Mesenchymal stem cell (in vitro differentiated cells and primary cell): ENCODE results near the gene TAS1R2.
"Not testable (repeated sequence)": the region's sequence is repeated elsewhere in the genome, so short reads cannot be mapped to it uniquely, and the experiment has no call there.

Experiments used
- DNase-seq: peaks from one replicate; pipeline ENCODE4 v3.0.0-alpha.2; 2013
- H2AFZ ChIP-seq: one replicate; pipeline ENCODE4 v1.6.1; 2013; ENCODE audit warnings: low read depth, mild to moderate bottlenecking, control low read depth, inconsistent platforms, low read length, moderate library complexity
- H2AK5ac ChIP-seq: 2 replicates; pipeline ENCODE4 v1.6.1; 2013; ENCODE audit warnings: low read length, moderate library complexity, mild to moderate bottlenecking, inconsistent platforms; ENCODE audit not compliant: severe bottlenecking
- H2BK120ac ChIP-seq: one replicate; pipeline ENCODE4 v1.6.1; 2013; ENCODE audit warnings: low read depth, mild to moderate bottlenecking, inconsistent platforms, low read length, moderate library complexity
- H2BK12ac ChIP-seq, 2 experiments: one replicate each; pipeline ENCODE4 v1.6.1; 2013; ENCODE audit warnings: inconsistent platforms in 2 of 2, low read length in 2 of 2, mild to moderate bottlenecking in 2 of 2, moderate library complexity in 2 of 2, control low read depth in 1 of 2
- H2BK15ac ChIP-seq: one replicate; pipeline ENCODE4 v1.6.1; 2013; ENCODE audit warnings: mild to moderate bottlenecking, low read depth, inconsistent platforms; ENCODE audit not compliant: poor library complexity, severe bottlenecking
- H2BK5ac ChIP-seq: 2 replicates; pipeline ENCODE4 v1.6.1; 2013; ENCODE audit warnings: low read depth, mild to moderate bottlenecking, low read length, control low read depth, inconsistent platforms; ENCODE audit not compliant: poor library complexity, severe bottlenecking
- H3K14ac ChIP-seq, 2 experiments: one replicate each; pipeline ENCODE4 v1.6.1; 2013; ENCODE audit warnings: inconsistent platforms in 2 of 2, low read length in 2 of 2, control low read depth in 1 of 2, mild to moderate bottlenecking in 1 of 2, moderate library complexity in 1 of 2
- H3K18ac ChIP-seq, 2 experiments: one replicate each; pipeline ENCODE4 v1.6.1; 2013; ENCODE audit warnings: inconsistent platforms in 2 of 2, low read length in 2 of 2, control low read depth in 1 of 2, low read depth in 1 of 2, mild to moderate bottlenecking in 1 of 2
- H3K23ac ChIP-seq, 2 experiments: one replicate each; pipeline ENCODE4 v1.6.1; 2013; ENCODE audit warnings: inconsistent platforms in 2 of 2, low read length in 2 of 2, mild to moderate bottlenecking in 2 of 2, moderate library complexity in 2 of 2, control low read depth in 1 of 2
- H3K27ac ChIP-seq: 2 replicates; pipeline ENCODE4 v1.5.1; 2013; ENCODE audit warnings: mild to moderate bottlenecking, moderate library complexity, low read length, control low read depth, inconsistent platforms; ENCODE audit not compliant: poor library complexity, severe bottlenecking
- H3K27me3 ChIP-seq, 2 experiments: 2 replicates each; pipeline versions ENCODE4 v1.6.1 to v1.7.0; 2013; ENCODE audit warnings: low read length in 2 of 2, mild to moderate bottlenecking in 2 of 2, moderate library complexity in 2 of 2, control low read depth in 1 of 2, inconsistent platforms in 1 of 2; ENCODE audit not compliant: control insufficient read depth in 1 of 2, insufficient read depth in 1 of 2
- H3K36me3 ChIP-seq, 2 experiments: 2 replicates each; pipeline versions ENCODE4 v1.6.1 to v1.7.0; 2013; ENCODE audit warnings: low read length in 2 of 2, control low read depth in 1 of 2, inconsistent platforms in 1 of 2, low read depth in 1 of 2, mild to moderate bottlenecking in 1 of 2; ENCODE audit not compliant: insufficient read depth in 2 of 2, control insufficient read depth in 1 of 2
- H3K4ac ChIP-seq, 2 experiments: one replicate each; pipeline ENCODE4 v1.6.1; 2013; ENCODE audit warnings: inconsistent platforms in 2 of 2, low read length in 2 of 2, mild to moderate bottlenecking in 2 of 2, moderate library complexity in 2 of 2, control low read depth in 1 of 2, low read depth in 1 of 2
- H3K4me1 ChIP-seq: 2 replicates; pipeline ENCODE4 v1.6.1; 2013; ENCODE audit warnings: low read depth, low read length, control low read depth; ENCODE audit not compliant: control insufficient read depth, insufficient read depth
- H3K4me2 ChIP-seq: 2 replicates; pipeline ENCODE4 v1.6.1; 2013; ENCODE audit warnings: low read length, mild to moderate bottlenecking, inconsistent platforms; ENCODE audit not compliant: poor library complexity, severe bottlenecking
- H3K4me3 ChIP-seq, 2 experiments: 2 replicates each; pipeline versions ENCODE4 v1.5.1 to v1.7.0; 2013; ENCODE audit warnings: low read length in 2 of 2, mild to moderate bottlenecking in 2 of 2, control low read depth in 1 of 2, low read depth in 1 of 2; ENCODE audit not compliant: insufficient read depth in 1 of 2
- H3K79me1 ChIP-seq: replicated peaks from 2 replicates; pipeline ENCODE4 v1.6.1; 2013; ENCODE audit warnings: mild to moderate bottlenecking, control low read depth, low read length, inconsistent platforms; ENCODE audit not compliant: poor library complexity, severe bottlenecking
- H3K9ac ChIP-seq: 2 replicates; pipeline ENCODE4 v1.7.0; 2013; ENCODE audit warnings: mild to moderate bottlenecking, low read length, moderate library complexity
- H3K9me3 ChIP-seq: 2 replicates; pipeline ENCODE4 v1.7.0; 2013; ENCODE audit warnings: mild to moderate bottlenecking, low read length; ENCODE audit not compliant: control insufficient read depth
- H4K8ac ChIP-seq: one replicate; pipeline ENCODE4 v1.6.1; 2013; ENCODE audit warnings: inconsistent platforms, mild to moderate bottlenecking, low read length, moderate library complexity
- H4K91ac ChIP-seq: one replicate; pipeline ENCODE4 v1.6.1; 2013; ENCODE audit warnings: mild to moderate bottlenecking, low read length, inconsistent platforms
- WGBS: methylation state at CpG from one replicate; pipeline ENCODE4 v1.1.7; 2013; ENCODE audit warnings: mixed read lengths; 5-methylcytosine and 5-hydroxymethylcytosine counted together

The TAS1R2 gene

DNA sequence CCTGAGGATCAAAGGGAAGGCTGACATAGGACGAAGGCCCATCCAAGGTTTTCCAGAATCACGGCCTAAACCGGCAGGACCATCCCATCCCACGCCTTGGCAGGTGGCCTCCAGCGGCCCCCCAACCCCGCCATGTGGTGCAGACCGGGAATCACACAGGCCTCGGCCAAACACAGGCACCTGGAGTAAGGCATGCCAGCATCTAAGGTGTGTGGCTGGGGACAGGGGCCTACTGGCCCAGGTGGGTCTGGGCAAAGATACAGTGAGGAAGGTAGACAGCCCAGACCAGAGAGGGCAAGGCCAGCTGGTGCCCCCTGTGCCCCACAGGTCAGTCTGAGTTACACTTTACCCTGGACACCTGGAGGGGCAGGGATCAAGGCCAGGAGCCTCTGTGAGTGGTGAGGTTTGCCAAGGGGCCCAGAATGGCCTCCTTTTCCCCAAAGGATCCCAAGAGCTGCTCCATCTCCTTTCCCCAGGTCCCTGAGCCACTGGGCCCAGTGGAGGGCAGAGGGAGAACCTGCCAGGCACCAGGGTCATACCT, 12.7 kb upstream of the TAS1R2 start:
- H3K14ac ChIP-seq = no peak overlapping the region
- no peak overlapping the region for H2BK12ac ChIP-seq
- no peak overlapping the region for H2BK15ac ChIP-seq
- H3K4me2 ChIP-seq = no peak overlapping the region
- H2BK120ac ChIP-seq = no peak overlapping the region
- no peak overlapping the region for H2BK5ac ChIP-seq
- no peak overlapping the region for H3K27ac ChIP-seq
- no peak overlapping the region for H3K4me3 ChIP-seq
- no peaks in the 10 kb centered on the region for H3K9me3 ChIP-seq
- no peaks in the 10 kb centered on the region for H3K79me1 ChIP-seq
- peaks cover 3% of the 10 kb centered on the region for H3K4me1 ChIP-seq
- H3K23ac ChIP-seq = no peak overlapping the region
- H2AFZ ChIP-seq = no peak overlapping the region
- H3K27me3 ChIP-seq = peaks cover 12 to 24% of the 10 kb centered on the region in 2 experiments
- H4K8ac ChIP-seq = no peak overlapping the region
- no peak overlapping the region for H3K4ac ChIP-seq
- peaks cover 4 to 27% of the 10 kb centered on the region in 2 experiments for H3K36me3 ChIP-seq
- 71% methylated on average over 8 of the region's 8 CpGs for WGBS
- no peak overlapping the region for H4K91ac ChIP-seq
- H3K18ac ChIP-seq = no peak overlapping the region
- H2AK5ac ChIP-seq = no peak overlapping the region
- DNase-seq = no peak
- H3K9ac ChIP-seq = no peak overlapping the region

DNA sequence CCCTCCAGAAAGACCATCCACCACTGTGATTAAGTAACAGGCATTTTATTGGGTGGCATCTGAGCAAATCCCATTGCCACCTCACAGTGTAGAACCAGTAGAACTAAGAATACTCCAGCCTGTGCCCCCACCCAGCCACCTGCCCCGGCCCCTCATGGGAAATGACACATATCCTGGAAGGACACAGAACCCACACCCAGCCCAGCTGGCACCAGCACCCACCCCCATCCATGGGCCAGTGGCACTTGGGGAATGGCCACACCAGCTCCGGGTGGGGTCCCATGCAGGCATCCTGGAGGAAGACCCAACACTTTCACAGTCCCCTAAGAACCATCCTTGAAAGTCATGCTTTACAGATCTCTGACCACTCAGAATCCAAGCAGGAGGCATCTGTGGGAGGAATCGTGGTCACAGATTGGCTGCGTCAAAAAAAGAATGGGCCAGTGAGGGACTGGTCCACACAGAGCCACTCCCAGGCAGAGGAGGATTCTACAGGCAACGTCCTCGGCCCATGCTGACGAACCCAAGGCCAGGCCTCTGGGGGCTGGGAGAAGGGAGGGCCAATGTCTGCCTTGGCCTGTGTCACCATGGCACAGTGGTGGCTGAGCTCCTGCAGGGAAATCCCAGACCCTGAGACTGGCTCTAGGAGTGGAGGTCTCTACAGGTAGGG, 12.1 kb upstream of the TAS1R2 start:
- Histone ChIP-seq H2BK5ac (no peak overlapping the region), H3K27me3 (peaks cover 12 to 29% of the 10 kb centered on the region in 2 experiments), H2BK120ac (no peak overlapping the region), H2AK5ac (no peak overlapping the region), H3K18ac (no peak overlapping the region), H3K4me3 (no peak overlapping the region), H4K8ac (no peak overlapping the region), H3K36me3 (peaks cover 1 to 26% of the 10 kb centered on the region in 2 experiments), H2BK12ac (no peak overlapping the region), H3K4ac (no peak overlapping the region), H2AFZ (no peak overlapping the region), H3K79me1 (no peaks in the 10 kb centered on the region), H4K91ac (no peak overlapping the region), H3K4me2 (no peak overlapping the region), H3K4me1 (peaks cover 3% of the 10 kb centered on the region), H3K23ac (no peak overlapping the region), H3K27ac (no peak overlapping the region), H3K9ac (no peak overlapping the region), H3K9me3 (no peaks in the 10 kb centered on the region), H2BK15ac (no peak overlapping the region), H3K14ac (no peak overlapping the region)
- WGBS = 74% methylated on average over 7 of the region's 7 CpGs
- DNase-seq = no peak

DNA sequence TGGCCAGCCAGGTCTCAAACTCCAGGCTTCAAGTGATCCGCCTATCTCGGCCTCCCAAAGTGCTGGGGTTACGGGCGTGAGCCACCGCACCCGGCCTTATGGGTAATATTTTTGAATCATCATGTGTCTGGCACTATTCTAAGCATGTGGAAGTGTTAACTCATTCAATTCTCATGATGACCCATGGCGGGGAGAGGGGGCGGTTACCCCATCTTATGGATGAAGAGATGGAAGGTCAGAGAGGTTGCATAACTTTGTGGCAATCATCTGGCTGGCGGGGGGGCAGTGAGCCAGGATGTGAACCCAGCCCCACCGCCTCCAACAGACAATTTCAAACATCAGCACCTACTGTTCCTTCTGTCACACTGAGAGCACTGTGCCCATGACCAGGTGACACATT, 11.5 kb upstream of the TAS1R2 start:
- Histone ChIP-seq H3K4me1 (peaks cover 3% of the 10 kb centered on the region), H3K9me3 (no peaks in the 10 kb centered on the region), H4K91ac (no peak overlapping the region), H3K18ac (no peak overlapping the region), H3K4ac (no peak overlapping the region), H2AK5ac (no peak overlapping the region), H3K4me3 (no peak overlapping the region), H3K27me3 (peaks cover 16 to 35% of the 10 kb centered on the region in 2 experiments), H3K79me1 (no peaks in the 10 kb centered on the region), H3K27ac (no peak overlapping the region), H2BK5ac (no peak overlapping the region), H3K36me3 (peaks cover 0 to 21% of the 10 kb centered on the region in 2 experiments), H3K14ac (no peak overlapping the region), H3K4me2 (no peak overlapping the region), H2BK120ac (no peak overlapping the region), H2BK12ac (no peak overlapping the region), H2AFZ (no peak overlapping the region), H3K9ac (no peak overlapping the region), H4K8ac (no peak overlapping the region), H3K23ac (no peak overlapping the region), H2BK15ac (no peak overlapping the region)
- WGBS = 96% methylated on average over 10 of the region's 10 CpGs
- DNase-seq = no peak

DNA sequence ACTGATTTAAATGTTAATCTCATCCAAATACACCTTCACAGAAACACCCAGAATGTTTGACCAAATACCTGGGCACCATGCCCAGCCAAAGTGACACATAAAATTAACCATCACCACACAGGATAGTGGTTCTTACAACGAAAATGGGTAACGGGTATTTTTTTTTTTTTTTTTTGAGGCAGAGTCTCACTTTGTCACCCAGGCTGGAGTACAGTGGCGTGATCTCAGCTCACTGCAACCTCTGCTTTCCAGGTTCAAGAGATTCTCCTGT, 11.1 kb upstream of the TAS1R2 start:
- H3K4me3 ChIP-seq, H3K23ac ChIP-seq, H3K4ac ChIP-seq, H3K18ac ChIP-seq, H3K9me3 ChIP-seq, H3K4me1 ChIP-seq, H3K9ac ChIP-seq, H4K8ac ChIP-seq, H3K4me2 ChIP-seq, H2BK120ac ChIP-seq, H2AFZ ChIP-seq, H2BK12ac ChIP-seq, H2BK15ac ChIP-seq, H3K14ac ChIP-seq, H2BK5ac ChIP-seq, H3K27ac ChIP-seq, H3K79me1 ChIP-seq, H4K91ac ChIP-seq, H2AK5ac ChIP-seq, DNase-seq: not testable (repeated sequence)
- Histone ChIP-seq H3K27me3 (peaks cover 20 to 39% of the 10 kb centered on the region in 2 experiments), H3K36me3 (peaks cover 0 to 21% of the 10 kb centered on the region in 2 experiments)
- WGBS = 70% methylated on average over 3 of the region's 3 CpGs
